Activated naive CD4-positive, alpha-beta T cell treated with anti-CD3 and anti-CD28 coated beads, Interleukin-2, amount 50 U/mL, for 24 hours (primary cell): ENCODE measurements around the gene RTN4.
A peak's percentile ranks its signal among the peaks of the same experiment; 100 is the strongest.

ENCODE experiments used
- H3K27ac Mint-ChIP-seq: one replicate; pipeline ENCODE4 v1.8.0; 2021; ENCODE audit warnings: mild to moderate bottlenecking, mixed read lengths
- H3K27me3 Mint-ChIP-seq: one replicate; pipeline ENCODE4 v1.8.0; 2021; ENCODE audit warnings: mixed read lengths
- H3K36me3 Mint-ChIP-seq: one replicate; pipeline ENCODE4 v1.8.0; 2021; ENCODE audit warnings: mixed read lengths
- H3K4me1 Mint-ChIP-seq: one replicate; pipeline ENCODE4 v1.8.0; 2021; ENCODE audit warnings: mixed read lengths
- H3K4me3 Mint-ChIP-seq: one replicate; pipeline ENCODE4 v1.8.0; 2021; ENCODE audit warnings: mild to moderate bottlenecking, mixed read lengths
- H3K9me3 Mint-ChIP-seq: one replicate; pipeline ENCODE4 v1.8.0; 2021; ENCODE audit warnings: mixed read lengths

Gene RTN4

DNA sequence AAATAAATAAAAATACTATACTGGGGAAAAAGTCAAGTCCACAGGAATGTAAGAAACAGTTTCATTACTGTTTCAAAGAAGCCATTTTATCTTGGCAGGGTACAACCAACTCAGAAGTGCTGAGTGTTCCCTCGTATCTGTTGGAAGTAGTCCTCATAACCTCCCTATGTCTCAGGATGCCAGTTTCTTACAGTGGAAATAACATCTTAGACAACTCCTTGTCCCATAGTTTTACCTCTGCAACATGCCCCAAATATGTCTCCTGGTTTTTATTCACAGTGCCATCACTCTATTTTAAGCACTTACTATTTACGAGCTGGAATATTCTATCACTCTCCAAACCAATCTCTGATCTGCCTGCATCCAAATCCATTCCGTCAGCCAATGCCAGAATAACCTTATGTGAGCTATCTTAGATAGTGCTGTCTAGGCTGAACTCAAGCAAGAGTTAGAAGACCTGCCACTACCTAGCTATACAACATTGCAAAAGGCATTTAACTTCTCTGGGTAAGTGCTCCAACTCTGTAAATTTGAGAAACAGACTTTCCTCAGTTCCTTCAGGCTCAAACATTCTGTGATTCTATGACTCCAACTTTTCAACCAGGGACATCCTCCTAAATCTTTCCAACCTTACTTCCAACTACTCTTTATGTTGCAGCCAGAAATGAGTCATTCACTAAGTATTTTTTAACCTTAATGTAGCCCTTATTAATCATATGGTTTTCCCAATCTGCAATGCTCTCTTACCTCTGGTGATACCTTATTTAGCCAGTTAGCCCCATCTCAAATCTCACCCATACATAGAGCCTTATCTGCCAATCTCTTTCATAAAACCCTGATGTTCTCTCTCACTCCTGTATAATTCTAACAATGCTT, 66.7 kb downstream of the RTN4 start:
- H3K27ac Mint-ChIP-seq, result peak overlapping the region; percentile 48
- no peaks in the 10 kb centered on the region for H3K27me3 Mint-ChIP-seq
- no peak overlapping the region for H3K4me3 Mint-ChIP-seq
- peaks cover 25% of the 10 kb centered on the region for H3K36me3 Mint-ChIP-seq
- peaks cover 51% of the 10 kb centered on the region for H3K4me1 Mint-ChIP-seq
- no peaks in the 10 kb centered on the region for H3K9me3 Mint-ChIP-seq

DNA sequence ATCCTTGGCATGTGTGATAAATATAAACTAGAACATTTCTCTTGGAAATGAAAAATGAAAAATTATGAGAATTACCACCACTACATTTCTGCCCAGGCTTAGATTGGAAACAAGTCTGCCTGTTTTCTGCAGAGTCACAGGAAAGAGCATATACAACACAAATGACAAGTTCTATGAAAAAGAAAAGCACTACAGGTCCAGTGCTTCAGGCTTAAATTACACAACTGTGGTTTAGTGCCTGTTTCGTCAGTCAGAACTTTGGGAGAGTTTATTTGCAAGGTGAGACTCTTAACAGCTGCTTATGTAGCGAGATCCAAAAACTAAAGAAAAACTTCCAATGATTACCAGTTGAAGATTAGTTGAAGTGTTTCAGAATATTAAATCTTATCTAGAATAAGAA, 68.9 kb downstream of the RTN4 start:
- Mint-ChIP-seq H3K27me3 (no peaks in the 10 kb centered on the region), H3K36me3 (peaks cover 19% of the 10 kb centered on the region), H3K4me3 (no peak overlapping the region), H3K9me3 (no peaks in the 10 kb centered on the region), H3K4me1 (peaks cover 56% of the 10 kb centered on the region), H3K27ac (no peak overlapping the region)

DNA sequence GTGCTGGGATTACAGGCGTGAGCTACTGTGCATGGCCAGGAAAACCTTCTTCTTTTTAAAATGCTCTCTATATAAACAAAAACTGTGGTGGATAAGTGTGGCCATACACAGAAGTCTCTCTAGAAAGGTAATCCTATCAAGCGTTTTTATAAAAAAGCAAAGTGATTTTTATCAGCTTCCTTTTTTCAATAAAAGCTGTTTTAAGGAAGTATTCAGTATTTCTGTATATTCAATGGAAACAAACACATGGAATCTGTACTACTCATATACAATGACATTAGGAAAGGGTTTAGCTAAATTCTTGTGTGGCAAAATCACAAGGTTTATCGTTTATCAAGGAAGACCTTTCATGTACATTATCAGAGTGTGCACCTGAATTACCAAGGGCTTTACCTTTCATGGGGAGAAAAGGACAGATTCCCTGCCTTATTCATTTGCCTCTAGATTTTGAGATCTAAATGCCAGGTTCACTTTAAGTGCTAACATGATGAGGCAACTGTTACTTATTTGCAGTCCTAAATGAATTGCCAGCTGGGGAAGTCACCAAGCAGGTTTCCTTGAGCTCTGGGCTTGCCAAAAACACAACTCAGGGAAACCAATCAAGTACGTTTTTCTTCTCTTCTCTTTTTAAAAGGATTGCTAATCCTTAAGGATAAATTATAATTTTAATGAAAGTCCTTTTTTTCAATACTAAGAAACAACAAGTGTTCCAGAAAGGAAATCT, 70.8 kb downstream of the RTN4 start:
- H3K36me3 Mint-ChIP-seq, result peaks cover 14% of the 10 kb centered on the region
- H3K4me1 Mint-ChIP-seq, result peaks cover 50% of the 10 kb centered on the region
- no peaks in the 10 kb centered on the region for H3K9me3 Mint-ChIP-seq
- H3K27me3 Mint-ChIP-seq, result no peaks in the 10 kb centered on the region
- H3K27ac Mint-ChIP-seq, result no peak overlapping the region
- no peak overlapping the region for H3K4me3 Mint-ChIP-seq

DNA sequence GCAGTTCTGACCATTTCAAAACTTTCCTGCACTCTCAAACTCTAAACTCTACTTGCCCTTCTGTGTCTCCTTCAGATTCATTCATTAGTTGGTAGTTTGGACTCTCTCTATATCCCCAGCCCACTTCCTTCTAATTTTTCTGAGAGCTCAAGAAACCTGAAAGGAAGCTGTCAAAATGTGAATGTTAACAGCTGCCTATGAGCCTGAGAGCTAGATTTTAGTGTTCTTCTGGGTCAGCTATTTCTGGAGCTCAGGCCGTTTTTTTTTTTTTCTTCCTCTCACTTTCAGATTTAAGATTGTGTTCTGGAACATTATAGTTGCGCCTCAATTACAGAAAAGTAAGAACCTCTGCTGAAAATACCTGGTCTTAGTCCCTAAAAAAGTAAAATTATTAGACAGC, 73.1 kb downstream of the RTN4 start:
- peaks cover 13% of the 10 kb centered on the region for H3K36me3 Mint-ChIP-seq
- no peak overlapping the region for H3K27ac Mint-ChIP-seq
- no peaks in the 10 kb centered on the region for H3K9me3 Mint-ChIP-seq

DNA sequence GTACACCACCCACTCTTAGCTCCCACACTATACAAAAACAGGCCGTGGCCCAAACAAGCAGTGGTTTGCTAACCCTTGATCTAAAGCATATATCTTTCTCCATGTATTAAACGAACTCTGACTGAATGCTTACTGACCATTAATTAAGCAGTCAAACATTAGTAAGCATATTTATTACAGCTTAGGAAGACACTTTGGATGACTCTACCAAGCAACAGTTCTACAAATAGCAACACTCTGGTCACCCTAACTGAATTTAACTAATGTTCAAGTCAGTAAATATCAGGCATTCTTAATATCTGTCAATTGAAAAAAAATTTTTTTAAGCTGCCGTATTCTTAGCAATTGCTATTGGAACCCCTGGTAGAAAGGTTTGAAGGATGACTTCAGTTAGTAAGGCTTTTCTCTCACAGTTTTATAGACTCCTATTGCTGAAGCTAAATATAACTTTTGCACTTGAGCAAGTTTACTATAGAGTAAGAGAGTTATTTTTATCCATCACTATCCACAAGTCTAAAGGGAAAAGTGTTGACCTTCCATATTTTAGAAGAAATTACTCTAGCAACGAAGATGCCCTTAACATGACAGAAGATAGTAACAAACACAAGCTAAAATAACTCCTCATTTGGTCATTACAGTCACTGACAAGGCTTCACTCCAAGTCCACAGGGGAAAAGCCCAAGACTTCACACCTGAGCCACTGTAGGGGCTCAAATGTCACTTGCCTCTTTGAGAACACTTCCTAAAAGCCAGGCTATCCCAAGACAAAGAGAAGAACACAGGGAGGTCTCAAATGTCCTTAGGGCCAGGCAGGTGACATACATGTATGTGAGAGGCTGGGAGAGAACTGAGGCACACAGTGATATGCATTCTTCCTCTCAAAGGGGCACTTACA, 74.4 kb downstream of the RTN4 start:
- Mint-ChIP-seq H3K27ac (peak overlapping the region; percentile 35), H3K27me3 (no peaks in the 10 kb centered on the region), H3K9me3 (no peaks in the 10 kb centered on the region), H3K36me3 (peaks cover 15% of the 10 kb centered on the region), H3K4me3 (no peak overlapping the region), H3K4me1 (peaks cover 33% of the 10 kb centered on the region)

More for the DNA sequence above, 73.1 kb downstream of the RTN4 start:
- Mint-ChIP-seq H3K4me3 (no peak overlapping the region), H3K4me1 (peaks cover 38% of the 10 kb centered on the region), H3K27me3 (no peaks in the 10 kb centered on the region)

DNA sequence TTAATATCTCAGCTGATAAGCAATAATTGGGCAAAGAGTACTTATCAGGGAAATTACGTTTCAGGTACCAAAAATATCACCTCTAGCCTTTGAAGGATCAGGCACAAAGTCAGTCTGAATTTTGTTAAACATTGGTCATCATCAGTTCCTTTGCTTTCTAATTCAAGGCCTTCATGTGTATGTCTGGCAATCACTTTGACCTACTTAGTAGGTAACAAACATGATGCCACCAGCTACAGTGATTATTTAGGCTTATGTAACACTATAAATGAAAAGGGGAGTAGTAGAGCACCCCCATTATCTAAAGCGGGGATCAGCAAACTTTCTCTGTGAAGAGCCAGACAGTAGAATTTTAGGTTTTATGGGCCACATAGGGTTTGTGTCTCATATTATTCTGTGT, 75.1 kb downstream of the RTN4 start:
- Mint-ChIP-seq H3K27me3 (no peaks in the 10 kb centered on the region), H3K27ac (no peak overlapping the region), H3K4me3 (no peak overlapping the region), H3K36me3 (peaks cover 13% of the 10 kb centered on the region), H3K9me3 (no peaks in the 10 kb centered on the region), H3K4me1 (peaks cover 27% of the 10 kb centered on the region)

DNA sequence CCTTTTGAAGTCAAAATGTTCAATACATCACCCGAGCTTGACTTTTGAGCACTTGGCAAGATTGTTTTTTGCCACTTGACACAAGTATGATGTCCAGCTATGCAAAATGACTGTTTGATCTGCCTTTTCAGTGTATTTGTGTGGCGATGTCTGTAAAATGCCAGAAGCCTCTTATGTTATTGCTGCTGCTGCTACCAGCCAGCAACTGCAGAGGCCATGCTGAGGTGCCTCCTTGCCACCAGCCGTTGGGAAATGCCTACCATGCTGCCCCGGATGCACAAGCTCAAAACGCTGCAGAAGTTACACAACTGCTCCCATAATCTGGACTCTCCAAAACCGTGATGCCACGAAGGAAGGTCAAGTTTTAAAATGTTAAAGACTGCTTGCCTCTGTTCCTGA, 80.3 kb downstream of the RTN4 start:
- no peaks in the 10 kb centered on the region for H3K9me3 Mint-ChIP-seq
- no peak overlapping the region for H3K4me3 Mint-ChIP-seq
- no peak overlapping the region for H3K27ac Mint-ChIP-seq

DNA sequence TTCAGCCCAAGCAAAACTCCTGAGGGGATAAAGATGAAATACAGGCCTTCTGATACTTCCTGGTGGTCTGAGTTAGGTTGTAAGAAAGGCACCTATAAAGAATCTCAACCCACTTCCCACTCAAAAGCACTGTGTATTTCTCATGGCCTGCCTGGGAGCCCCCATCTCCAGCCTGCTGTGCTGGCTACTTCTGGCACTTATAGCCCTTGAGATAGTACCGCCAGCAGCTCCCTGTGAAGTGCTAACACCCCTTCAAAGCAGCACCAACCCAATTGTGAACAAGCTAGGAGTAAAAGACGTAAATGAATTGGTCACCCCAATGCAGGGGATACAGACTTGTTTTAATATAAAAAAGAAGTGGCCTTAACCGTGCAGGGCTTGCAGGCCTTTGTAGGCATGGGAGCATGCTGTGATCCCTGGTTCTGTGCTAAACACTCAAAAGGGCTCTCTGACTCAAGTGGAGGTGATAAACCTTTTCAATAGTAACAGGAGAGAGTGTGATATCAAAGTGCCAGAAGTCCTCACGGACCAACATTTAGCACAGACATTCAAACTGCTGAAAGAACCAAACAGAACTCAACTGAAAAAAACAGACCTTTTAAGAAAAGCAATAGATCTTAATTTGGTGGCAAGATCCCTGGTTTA, 80.8 kb downstream of the RTN4 start:
- peak overlapping the region; percentile 30 for H3K27ac Mint-ChIP-seq
- H3K27me3 Mint-ChIP-seq, result no peaks in the 10 kb centered on the region
- H3K4me1 Mint-ChIP-seq, result peaks cover 25% of the 10 kb centered on the region
- no peaks in the 10 kb centered on the region for H3K9me3 Mint-ChIP-seq
- peaks cover 15% of the 10 kb centered on the region for H3K36me3 Mint-ChIP-seq
- no peak overlapping the region for H3K4me3 Mint-ChIP-seq

More for the DNA sequence above, 80.3 kb downstream of the RTN4 start:
- no peaks in the 10 kb centered on the region for H3K27me3 Mint-ChIP-seq
- H3K36me3 Mint-ChIP-seq, result peaks cover 15% of the 10 kb centered on the region
- peaks cover 20% of the 10 kb centered on the region for H3K4me1 Mint-ChIP-seq

DNA sequence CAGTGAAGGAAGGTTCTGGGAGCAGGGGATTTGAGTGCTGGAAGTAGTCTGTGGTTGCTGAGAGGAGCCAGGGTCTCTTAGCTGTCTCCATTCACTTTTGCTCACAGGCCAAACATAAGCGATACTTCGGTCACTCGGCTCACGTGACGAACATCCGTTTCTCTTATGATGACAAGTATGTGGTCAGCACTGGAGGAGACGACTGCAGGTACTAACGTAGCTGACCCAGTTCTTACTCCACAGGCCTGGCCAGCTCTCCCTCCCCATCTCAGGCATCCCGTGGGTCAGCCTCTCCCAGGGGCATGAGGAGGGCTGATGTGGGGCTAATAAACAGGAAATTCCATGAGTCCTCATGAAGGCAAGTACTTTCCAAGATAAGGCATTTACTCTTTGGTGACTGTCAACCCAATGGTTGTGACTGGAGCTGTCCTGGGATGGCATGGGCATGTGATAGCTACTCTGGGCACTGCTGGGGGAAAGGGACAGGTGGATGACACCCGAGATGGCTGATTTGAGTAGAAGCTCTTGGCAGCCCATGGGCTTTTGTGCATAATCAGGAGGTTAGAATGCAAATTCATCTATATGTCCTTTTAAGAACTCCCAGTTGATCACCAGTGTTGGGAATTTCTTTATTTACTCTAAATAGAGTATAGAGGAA, 81.6 kb downstream of the RTN4 start:
- Mint-ChIP-seq H3K36me3 (peaks cover 15% of the 10 kb centered on the region), H3K4me3 (no peak overlapping the region), H3K27me3 (no peaks in the 10 kb centered on the region), H3K9me3 (no peaks in the 10 kb centered on the region), H3K4me1 (peaks cover 28% of the 10 kb centered on the region), H3K27ac (no peak overlapping the region)

DNA sequence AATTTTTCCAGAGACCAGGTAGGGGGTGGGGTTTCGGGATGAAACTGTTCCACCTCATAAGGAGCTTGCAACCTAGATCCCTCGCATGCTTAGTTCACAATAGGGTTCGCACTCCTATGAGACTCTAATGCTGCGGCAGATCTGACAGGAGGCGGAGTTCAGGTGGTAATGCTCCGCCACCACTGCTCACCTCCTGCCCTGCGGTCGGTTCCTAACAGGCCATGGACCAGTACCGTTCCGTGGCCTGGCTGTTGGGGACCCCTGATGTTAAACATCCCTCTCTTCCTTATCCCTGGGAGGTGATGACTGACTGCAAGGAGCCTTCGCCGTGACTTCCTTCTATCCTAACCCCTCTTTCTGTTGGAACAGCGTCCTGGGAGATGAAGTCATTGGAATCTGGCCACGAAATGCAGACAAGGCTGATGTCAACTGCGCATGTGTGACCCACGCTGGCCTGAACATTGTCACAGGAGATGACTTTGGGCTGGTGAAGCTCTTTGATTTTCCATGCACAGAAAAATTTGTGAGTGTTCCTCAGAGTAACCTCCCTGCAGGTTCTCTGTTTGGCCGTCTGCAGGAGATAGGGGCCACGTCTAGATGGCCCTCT, 82.4 kb downstream of the RTN4 start:
- peaks cover 28% of the 10 kb centered on the region for H3K4me1 Mint-ChIP-seq
- H3K27me3 Mint-ChIP-seq, result no peaks in the 10 kb centered on the region
- H3K4me3 Mint-ChIP-seq, result no peak overlapping the region
- H3K36me3 Mint-ChIP-seq, result peaks cover 10% of the 10 kb centered on the region
- H3K9me3 Mint-ChIP-seq, result no peaks in the 10 kb centered on the region
- no peak overlapping the region for H3K27ac Mint-ChIP-seq

DNA sequence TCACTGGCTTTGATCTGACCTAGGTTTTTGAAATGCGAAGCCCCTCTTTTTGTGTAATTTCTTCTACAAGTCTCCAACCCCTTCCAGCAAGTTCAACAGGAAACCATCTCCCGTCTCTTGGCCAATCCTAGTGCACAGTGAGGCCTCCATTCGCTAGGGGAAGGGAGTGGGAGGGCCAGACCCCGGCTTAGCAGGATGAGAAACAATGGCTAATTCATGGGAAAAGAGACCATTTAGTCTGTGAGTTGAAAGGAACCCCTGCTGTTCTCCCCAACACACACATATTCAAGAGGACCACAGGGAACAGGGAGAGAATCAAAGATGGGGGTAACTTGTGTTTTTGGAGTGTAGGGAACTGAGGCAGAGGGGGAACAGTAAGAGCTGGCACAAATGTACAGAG, 83.0 kb downstream of the RTN4 start:
- Mint-ChIP-seq H3K4me1 (peaks cover 28% of the 10 kb centered on the region), H3K9me3 (no peaks in the 10 kb centered on the region), H3K4me3 (no peak overlapping the region), H3K36me3 (peaks cover 8% of the 10 kb centered on the region), H3K27me3 (no peaks in the 10 kb centered on the region), H3K27ac (no peak overlapping the region)

DNA sequence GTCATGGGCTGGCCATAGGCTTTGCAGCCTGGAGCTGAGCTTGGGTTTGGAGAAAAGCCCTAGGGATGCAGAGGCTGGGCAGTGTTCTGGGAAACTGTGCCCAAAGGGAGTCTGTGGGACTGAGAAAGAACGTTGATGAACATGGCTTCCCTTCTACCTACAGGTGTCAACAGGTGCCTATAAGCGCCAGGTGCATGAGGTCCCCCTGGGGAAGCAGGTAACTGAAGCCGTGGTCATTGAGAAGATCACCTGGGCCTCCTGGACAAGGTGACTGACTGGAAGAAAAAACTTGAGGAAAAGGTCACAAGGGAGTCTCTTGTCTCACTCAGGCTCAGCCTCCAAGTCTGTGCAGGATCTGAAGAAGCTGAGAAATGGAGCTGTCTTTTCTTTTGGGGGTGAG, 83.4 kb downstream of the RTN4 start:
- no peaks in the 10 kb centered on the region for H3K9me3 Mint-ChIP-seq
- peaks cover 28% of the 10 kb centered on the region for H3K4me1 Mint-ChIP-seq
- no peak overlapping the region for H3K27ac Mint-ChIP-seq
- peaks cover 8% of the 10 kb centered on the region for H3K36me3 Mint-ChIP-seq
- no peaks in the 10 kb centered on the region for H3K27me3 Mint-ChIP-seq
- no peak overlapping the region for H3K4me3 Mint-ChIP-seq

DNA sequence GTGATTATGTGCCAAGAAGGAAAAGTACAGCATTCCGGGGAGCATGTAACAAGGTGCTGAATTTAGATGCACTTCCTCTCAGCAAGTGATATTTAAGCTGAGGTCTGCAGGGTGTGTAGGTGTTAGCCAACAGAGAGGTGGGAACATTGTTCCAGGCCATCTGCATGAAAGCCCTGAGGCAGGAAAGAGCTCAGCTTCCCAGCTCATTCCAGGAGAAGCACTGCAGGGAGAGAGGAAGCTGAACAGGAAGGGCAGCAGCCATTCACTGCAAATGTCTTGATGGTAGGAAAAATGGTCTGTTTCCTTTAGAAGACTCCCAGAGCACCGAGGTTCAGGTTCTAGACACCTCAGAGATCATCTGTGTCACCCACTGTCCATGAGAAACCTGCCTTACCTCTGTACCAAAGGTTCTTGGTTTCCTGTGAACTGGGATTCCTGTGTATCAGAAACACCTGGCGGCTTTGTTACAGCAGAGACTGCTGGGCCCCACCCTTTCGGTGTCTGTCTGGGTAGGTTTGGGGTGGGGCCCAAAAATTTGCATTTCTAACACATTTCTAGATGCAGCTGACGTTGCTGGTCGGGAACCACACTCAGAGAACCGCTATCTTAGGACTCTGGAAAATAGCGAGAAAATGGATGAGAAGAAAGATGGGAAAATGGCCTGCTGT, 84.0 kb downstream of the RTN4 start:
- H3K36me3 Mint-ChIP-seq, result peaks cover 7% of the 10 kb centered on the region
- no peak overlapping the region for H3K4me3 Mint-ChIP-seq
- no peaks in the 10 kb centered on the region for H3K9me3 Mint-ChIP-seq
- no peak overlapping the region for H3K27ac Mint-ChIP-seq
- no peaks in the 10 kb centered on the region for H3K27me3 Mint-ChIP-seq
- peaks cover 28% of the 10 kb centered on the region for H3K4me1 Mint-ChIP-seq

DNA sequence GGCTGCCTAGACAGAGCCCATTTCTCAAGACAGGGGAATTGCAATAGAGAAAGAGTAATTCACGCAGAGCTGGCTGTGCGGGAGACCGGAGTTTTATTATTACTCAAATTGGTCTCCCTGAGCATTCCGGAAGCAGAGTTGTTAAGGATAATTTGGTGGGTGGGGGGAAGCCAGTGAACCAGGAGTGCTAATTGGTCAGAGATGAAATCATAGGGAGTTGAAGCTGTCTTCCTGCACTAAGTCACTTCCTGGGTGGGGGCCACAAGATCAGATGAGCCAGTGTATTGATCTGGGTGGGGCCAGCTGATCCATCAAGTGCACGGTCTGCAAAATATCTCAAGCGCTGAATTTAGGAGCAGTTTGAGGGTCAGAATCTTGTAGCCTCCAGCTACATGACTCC, 84.8 kb downstream of the RTN4 start:
- H3K27ac Mint-ChIP-seq, result peak overlapping the region; percentile 71
- no peaks in the 10 kb centered on the region for H3K9me3 Mint-ChIP-seq
- peaks cover 6% of the 10 kb centered on the region for H3K36me3 Mint-ChIP-seq
- no peak overlapping the region for H3K4me3 Mint-ChIP-seq
- peaks cover 28% of the 10 kb centered on the region for H3K4me1 Mint-ChIP-seq
- H3K27me3 Mint-ChIP-seq, result no peaks in the 10 kb centered on the region
